NCI-H2107 treated with DMSO at 0.1 percent for 48 hours (cell line): ENCODE results near the gene SEMA4A.
A peak's percentile ranks its signal among the peaks of the same experiment; 100 is the strongest.
"Not testable (repeated sequence)": the region's sequence is repeated elsewhere in the genome, so short reads cannot be mapped to it uniquely, and the experiment has no call there.

ENCODE experiments used
- DNase-seq: peaks from one replicate; lab custom pipeline; 2025; ENCODE audit not compliant: unreplicated experiment; lab: John Stamatoyannopoulos, UW

Gene SEMA4A

DNA sequence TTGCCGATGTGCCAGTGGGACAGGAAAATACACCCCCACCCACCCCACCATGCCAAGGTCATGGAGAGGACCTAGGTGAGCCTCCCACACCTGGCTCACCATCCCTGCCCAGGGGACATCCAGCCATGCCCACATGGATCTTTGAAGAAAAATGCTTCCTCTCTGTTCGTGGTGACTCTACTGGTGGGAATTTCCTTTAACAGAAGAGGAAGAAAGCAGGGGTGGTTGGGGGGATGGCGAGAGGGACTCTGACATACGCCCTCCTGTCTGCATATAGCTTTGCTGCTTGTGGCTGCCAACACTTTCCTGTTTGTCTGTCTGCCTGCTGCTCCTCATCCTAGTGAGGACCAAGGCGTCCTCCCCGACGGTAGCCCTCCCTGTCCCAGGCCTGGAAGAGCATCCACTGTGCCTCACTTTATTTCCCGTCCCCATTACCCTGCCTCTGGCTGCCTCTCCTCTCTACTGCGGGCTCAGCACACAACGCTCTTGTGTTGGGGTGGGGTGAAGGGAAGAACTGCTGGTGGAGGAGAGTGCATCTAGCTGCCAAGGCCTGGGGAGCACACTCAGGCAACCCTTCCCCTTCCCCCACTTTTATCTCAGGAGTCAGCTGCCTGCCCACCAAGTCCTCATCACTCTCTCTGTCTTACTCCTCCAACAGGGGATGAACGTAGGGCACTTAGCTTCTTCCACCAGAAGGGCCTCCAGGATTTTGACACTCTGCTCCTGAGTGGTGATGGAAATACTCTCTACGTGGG is 2.5 kb downstream of the SEMA4A start:
- DNase-seq, result no peak

DNA sequence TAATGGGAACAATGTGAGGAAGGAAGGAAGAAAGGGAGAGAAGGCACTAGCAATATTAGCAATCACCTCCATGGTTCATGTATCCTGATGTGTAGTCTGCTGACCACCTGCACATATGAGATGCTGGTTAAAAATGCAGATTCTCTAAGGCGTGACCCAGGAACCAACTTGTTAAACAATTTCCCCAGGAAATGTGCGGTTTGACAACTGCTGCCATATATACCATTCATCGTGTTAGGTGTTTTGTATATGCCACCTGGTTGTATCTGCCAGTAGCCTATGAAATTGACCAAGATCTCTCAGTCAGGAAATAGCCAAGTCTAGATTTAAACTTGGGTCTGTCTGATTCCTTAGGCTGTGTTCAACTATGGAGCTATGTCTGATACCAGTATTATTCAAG is 4.1 kb downstream of the SEMA4A start:
- no peak for DNase-seq

DNA sequence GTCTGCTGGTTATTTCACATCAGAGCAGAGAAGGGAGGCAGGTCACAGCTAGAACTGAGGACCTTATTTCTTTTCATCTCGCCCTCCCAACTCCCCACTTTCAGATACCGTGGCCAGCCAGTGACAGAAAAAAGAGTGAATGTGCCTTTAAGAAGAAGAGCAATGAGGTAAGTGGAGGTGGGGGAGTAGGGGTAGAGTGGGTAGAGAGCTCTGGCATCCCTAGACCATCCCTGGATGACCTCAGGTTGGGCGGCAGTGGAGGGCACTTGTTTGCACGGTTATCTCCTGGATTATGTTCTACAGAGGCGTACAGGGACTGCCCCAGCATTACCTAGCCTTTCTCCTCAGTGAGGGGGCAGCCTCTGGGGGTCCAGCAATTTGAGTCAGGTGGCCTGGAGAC is 4.6 kb downstream of the SEMA4A start:
- DNase-seq, result no peak

DNA sequence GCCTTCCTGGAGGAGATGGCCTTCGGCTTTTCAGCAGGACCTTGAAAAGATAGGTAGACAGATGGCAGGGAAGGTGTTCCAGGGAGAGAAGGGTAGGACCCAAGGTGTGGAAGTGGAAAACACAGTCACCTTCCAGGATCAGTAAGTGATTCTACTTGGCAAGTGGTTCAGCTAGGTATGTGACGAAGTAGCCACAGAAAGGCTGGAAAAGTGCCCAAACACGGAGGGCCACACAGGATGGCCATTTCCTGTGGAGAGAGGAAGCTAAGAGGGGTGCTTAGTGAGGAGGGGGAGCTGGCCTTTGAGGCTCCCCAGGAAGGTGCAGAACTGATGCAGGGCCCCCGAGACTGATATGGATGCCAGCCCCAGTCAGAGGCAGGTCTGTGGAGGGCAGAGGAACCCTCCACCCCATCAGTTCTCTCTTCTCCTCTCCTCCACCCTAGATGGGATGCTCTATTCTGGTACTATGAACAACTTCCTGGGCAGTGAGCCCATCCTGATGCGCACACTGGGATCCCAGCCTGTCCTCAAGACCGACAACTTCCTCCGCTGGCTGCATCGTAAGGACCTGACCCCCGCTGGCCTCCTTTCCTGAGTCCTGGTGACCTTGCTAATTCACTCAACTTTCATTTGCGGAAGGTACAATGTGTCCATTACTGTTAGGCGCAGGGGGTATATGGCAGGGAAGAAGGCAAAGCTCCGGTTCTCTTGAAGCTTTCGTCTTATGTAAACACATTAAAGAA is 6.8 kb downstream of the SEMA4A start:
- DNase-seq, result no peak

DNA sequence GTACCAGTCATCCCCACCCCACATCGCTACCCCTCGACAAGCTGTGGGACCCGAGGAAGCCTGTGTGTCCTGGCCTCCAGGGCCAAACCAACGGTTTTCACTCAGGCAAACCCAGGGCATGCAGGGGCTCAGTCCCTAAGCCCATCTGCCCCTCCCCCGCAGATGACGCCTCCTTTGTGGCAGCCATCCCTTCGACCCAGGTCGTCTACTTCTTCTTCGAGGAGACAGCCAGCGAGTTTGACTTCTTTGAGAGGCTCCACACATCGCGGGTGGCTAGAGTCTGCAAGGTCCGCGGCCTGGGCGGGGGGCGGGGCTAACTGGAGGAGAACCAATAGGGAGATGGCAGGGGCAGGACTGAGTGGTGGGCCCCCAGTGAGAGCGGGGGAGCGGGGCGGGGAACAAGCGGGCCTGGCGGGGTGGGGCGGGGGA is 7.4 kb downstream of the SEMA4A start:
- peak; percentile 29 for DNase-seq

DNA sequence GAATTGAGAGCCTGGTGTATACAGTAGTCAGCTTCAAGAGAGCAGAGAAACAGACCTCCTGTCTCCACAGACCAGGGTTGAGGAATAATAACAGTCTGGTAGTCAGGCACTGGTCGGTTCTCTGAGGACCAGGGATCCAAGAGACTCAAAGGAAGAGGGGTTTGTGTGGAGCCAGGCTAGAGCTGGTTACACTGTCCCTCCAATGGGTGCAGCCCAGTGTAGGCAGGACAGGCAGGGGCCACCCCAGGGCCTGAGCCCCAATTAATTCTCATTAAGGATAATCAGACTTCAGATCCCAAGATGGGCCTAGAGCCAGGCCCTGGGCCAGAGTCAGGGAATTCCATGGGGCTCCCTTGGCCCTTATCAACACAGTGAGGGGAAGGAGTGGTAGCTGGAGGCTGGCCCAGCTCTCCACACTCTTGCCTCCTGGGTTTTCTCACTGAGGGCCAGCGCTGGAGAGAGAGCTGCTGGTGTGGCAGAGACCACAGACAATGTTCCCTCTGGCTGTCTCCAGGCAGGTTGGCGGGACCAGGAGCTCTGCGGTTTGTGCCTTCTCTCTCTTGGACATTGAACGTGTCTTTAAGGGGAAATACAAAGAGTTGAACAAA is 9.1 kb downstream of the SEMA4A start:
- DNase-seq, result no peak

DNA sequence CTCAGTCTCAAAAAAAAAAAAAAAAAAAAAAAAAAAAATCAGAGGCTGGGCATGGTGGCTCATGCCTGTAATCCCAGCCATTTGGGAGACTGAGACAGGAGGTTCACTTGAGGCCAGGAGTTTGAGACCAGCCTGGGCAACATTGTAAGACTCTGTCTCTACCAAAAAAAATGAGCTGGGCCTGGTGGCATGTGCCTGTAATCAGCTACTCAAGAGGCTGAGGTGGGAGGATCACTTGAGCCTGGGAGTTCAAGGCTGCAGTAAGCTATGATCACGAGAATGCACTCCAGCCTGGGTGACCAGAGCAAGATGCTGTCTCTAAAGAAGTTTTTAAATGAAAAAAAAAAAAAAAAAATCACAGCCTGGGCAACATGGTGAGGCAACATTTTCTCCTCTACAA is 10.3 kb downstream of the SEMA4A start:
- DNase-seq, result no peak

DNA sequence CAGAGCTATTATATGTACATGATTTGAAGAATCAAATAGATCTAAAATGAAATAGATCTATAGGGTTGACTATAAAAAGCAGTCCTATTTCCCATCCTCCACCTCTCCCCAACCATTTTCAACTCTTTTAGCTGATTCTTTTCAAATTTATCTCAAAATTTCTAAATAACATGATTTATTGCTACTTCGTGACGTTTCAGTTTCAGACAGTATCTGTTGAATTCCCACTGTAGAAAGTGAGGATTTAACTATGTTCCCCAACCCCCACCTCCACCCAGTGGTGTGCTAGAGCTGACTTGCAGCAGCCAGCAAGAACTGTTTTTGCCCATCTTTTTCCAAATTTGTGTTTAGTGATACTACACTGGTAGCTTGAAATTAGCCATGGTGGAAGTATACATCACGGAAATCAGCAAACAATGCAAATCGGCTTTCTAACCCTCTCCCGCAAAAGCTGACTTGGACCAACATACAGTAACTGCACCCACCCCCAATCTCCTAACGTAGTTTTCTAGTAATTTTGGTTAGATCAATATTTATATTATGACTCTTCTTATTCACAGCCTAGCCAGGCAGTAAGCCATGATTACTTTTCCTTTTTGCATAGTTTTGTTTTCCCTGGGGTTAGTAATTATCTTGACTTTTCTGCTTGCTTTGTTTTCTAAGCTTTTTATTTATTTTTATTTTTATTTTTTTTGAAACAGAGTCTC is 10.9 kb downstream of the SEMA4A start:
- no peak for DNase-seq

DNA sequence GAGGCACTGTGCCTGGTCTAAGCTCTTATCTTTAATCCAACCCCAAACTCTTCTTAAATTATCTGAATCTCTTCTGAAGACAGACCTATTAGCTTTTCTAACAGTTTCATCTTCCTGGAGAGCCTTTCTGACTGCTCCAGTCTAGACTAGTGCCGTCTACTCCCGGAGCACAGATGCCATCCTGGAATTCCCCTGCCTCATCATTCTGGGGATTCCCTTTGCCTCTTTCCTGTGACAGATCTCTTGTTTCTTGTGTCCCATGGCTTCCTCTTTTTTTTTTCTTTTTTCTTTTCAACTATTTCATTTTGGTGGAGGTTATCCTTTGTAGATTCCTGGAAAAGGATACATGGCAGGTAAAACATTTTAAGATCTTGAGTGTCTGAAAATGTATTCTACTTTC is 11.7 kb downstream of the SEMA4A start:
- DNase-seq, result no peak

DNA sequence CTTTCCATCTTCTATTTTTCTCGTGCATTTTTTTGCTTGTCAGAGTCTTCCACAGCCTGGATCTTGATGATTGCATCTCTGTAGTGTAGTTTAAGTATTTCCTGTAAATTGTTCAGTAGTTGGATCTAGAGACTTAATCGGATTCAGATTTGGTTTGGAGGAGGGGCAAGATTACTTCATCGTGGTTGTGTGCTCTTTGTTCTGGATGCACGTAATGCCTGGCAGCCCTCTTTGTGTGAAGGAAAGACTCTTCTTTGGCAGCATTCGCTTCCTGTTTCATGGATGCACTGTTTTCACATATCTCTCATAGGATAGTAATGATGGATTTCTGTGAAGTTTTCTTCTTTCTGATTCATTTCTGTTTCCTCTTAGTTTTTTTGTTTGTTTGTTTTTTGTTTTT is 14.2 kb downstream of the SEMA4A start:
- no peak for DNase-seq

DNA sequence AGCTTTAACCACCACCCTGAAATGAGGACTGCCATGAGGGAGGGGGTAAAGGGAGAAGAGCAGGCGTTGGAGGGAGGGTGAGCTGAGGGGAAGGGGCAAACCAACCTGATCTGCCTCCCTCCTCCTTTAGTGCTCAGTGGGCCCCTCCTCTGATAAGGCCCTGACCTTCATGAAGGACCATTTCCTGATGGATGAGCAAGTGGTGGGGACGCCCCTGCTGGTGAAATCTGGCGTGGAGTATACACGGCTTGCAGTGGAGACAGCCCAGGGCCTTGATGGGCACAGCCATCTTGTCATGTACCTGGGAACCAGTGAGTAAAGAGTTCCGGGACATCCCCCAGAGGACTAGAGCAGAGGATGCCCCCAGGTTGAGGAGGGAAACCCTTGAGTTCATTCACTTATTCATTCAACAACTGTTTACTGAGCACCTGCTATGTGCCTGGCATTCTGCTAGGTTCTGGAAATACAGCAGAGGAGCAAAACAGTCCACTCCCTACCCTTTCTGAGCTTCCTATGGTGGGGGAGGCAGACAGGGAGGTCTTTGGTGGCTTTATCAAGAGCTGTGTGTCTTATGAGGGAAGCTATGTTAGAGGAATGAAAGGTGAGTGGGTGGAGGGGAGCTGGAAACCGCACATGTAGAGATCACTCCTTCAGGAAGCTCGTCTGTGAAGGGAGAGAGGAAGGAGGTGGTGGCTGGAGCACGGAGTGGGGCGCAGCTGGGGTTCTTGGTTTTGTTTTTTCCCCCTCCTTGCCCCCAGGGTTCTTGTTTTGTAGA is 19.5 kb downstream of the SEMA4A start:
- no peak for DNase-seq

DNA sequence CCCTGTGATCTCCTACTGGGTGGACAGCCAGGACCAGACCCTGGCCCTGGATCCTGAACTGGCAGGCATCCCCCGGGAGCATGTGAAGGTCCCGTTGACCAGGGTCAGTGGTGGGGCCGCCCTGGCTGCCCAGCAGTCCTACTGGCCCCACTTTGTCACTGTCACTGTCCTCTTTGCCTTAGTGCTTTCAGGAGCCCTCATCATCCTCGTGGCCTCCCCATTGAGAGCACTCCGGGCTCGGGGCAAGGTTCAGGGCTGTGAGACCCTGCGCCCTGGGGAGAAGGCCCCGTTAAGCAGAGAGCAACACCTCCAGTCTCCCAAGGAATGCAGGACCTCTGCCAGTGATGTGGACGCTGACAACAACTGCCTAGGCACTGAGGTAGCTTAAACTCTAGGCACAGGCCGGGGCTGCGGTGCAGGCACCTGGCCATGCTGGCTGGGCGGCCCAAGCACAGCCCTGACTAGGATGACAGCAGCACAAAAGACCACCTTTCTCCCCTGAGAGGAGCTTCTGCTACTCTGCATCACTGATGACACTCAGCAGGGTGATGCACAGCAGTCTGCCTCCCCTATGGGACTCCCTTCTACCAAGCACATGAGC is 23.3 kb downstream of the SEMA4A start:
- DNase-seq, result no peak

DNA sequence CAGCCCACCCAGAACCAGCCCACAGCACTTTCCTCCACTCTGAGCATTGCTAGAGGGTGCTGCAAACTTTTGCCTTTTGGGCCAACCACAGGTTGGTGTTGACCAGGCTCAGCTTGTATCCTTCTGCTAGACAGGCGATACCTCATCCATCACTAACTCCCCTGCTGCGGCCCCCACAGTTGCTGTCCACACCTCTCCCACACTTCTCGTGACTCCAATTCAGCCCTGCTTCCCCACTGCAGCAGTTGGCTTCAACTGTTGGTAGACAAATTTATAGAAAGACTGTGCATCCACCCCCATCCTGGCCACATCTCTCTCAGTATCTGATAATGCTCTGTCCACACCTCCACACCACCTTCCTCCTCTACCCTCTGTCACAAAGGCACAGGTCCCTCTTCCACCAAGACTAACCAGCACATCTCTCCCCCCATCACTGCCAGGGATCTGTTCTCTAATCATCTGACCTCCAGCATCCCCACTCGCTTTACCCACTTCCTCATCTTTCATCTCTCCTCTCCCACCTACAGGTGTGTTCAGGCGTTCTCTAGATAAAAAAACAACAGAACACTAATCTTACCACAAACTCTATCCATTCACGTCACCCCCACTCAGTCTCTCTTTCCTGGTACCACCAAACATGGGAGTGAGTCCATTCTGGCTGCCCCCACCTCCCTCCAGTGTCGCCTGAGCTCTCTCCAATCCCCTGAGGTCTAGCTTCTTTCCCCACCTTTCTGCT is 24.7 kb downstream of the SEMA4A start:
- DNase-seq, result no peak

DNA sequence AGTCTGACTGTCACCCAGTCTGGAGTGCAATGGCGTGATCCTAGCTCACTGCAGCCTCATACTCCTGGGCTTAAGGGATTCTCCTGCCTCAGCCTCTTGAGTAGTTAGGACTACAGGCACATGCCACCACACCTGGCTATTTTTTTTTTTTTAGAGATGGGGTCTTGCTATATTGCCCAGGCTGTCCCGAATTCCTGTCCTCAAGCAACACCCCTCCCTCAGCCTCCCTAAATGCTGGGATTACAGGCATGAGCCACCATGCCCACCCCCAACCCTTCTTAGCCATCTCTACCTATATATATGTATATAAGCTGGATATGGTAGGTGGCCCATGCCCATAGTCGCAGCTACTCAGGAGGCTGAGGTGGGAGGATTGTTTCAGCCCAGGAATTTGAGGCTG is 27.1 kb downstream of the SEMA4A start:
- no peak for DNase-seq

DNA sequence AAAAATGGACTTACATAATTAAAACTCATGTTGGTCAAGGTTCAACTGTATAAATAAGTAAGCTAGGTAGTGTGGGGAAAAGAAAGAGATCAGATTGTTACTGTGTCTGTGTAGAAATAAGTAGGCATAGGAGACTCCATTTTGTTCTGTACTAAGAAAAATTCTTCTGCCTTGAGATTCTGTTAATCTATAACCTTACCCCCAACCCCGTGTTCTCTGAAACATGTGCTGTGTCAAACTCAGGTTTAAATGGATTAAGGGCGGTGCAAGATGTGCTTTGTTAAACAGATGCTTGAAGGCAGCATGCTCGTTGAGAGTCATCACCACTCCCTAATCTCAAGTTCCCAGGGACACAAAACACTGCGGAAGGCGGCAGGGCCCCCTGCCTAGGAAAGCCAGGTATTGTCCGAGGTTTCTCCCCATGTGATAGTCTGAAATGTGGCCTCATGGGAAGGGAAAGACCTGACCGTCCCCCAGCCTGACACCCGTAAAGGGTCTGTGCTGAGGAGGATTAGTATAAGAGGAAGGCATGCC is 28.1 kb downstream of the SEMA4A start:
- DNase-seq, result not testable (repeated sequence)

DNA sequence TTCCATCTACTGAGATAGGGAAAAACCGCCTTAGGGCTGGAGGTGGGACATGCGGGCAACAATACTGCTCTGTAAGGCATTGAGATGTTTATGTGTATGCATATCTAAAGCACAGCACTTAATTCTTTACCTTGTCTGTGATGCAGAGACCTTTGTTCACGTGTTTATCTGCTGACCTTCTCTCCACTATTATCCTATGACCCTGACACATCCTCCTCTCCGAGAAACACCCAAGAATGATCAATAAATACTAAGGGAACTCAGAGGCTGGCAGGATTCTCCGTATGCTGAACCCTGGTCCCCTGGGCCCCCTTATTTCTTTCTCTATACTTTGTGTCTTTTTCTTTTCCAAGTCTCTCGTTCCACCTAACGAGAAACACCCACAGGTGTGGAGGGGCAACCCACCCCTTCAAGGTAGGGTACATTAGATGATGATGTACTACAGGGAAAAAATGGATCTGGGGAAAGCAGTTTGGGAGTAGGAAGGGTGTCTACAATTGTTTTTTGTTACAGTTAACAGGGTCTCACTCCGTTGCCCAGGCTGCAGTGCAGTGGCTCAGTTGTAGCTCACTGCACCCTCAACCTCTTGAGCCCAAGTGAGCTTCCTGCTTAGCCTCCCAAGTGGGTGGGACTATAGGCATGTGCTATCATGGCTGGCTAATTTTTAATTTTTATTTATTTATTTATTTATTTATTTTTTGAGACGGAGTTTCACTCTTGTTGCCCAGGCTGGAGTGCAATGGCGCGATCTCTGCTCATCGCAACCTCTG is 28.8 kb downstream of the SEMA4A start:
- DNase-seq, result not testable (repeated sequence)

DNA sequence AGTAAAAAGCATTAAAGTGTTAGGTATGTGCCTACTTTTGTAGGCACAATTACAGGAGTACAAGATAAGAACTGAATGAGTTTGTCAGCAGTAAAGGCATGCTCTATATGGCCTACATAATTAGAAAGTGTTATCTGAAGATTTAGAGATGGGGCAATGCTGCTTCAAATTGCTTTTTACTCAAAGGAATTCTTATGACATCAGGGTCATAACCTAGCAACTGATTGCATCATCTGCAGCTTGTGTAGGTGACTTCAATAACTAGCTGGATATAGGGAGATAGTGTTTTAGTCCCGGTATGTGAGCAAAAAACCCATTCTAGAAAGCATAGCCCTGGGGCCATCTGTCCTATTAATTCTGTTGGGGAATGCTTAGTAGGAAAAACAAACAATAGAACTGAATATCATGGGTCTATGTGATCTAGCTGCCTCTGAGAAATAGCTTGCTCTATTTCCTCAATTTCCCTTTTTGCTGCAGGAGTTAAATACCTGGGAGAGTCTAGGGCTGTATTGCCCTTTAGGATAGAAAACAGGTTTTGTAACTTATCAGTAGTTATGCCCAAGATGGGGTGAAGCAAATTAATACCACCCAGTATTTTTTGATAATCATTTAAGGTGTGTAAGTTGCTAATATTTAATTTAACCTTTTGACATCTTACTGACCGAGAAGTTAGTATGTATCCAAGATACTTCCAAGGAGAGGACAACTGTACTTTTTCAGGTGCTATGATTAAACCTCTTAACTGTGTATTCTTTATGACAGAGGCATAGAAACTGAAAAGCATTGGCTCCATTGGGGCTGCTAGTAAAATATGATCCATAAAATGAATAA is 33.2 kb downstream of the SEMA4A start:
- not testable (repeated sequence) for DNase-seq

DNA sequence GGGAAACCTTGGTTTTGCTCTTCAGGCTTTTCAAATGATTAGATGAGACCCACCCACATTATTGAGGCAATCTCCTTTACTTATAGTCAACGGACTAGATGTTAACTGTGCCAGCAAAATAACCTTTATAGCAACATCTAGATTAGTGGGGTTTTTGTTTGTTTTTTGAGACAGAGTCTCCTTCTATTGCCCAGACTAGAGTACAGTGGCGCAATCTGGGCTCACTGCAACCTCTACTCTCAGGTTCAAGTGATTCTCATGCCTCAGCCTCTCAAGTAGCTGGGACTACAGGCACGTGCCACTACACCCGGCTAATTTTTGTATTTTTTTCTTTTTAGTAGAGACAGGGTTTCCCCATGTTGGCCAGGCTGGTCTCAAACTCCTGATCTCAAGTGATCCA is 36.9 kb downstream of the SEMA4A start:
- DNase-seq, result not testable (repeated sequence)
